Activated naive CD4-positive, alpha-beta T cell treated with anti-CD3 and anti-CD28 coated beads, Interleukin-2, amount 10 ng/mL, durations not matched to agents 7 days and 5 days (primary cell): Measurements from ENCODE around the gene TRIM45.

Source experiments
- CTCF ChIA-PET: fragments of 350-600 bp; sonication (Branson Sonifier 250); formaldehyde crosslinking; loops from one replicate; lab custom pipeline; 2021; ENCODE audit warnings: antibody characterized with exemption; lab: Charles Lee
- DNase-seq: peaks from one replicate; pipeline ENCODE4 v3.0.0-alpha.2; 2020
- H3K27ac Mint-ChIP-seq: one replicate; pipeline ENCODE4 v1.8.0; 2021; ENCODE audit warnings: mild to moderate bottlenecking, moderate library complexity, mixed read lengths
- H3K27me3 Mint-ChIP-seq: one replicate; pipeline ENCODE4 v1.8.0; 2021; ENCODE audit warnings: mild to moderate bottlenecking, mixed read lengths
- H3K36me3 Mint-ChIP-seq: one replicate; pipeline ENCODE4 v1.8.0; 2021; ENCODE audit warnings: mixed read lengths
- H3K4me1 Mint-ChIP-seq: one replicate; pipeline ENCODE4 v1.8.0; 2021; ENCODE audit warnings: mixed read lengths
- H3K4me3 Mint-ChIP-seq: one replicate; pipeline ENCODE4 v1.8.0; 2021; ENCODE audit warnings: mild to moderate bottlenecking, moderate library complexity, mixed read lengths
- H3K9me3 Mint-ChIP-seq: one replicate; pipeline ENCODE4 v1.8.0; 2021; ENCODE audit warnings: mixed read lengths

Gene TRIM45

GRCh38 chr1:117077267-117077666, 44.3 kb downstream of the TRIM45 start:
- Mint-ChIP-seq H3K4me3 (no peak overlapping the region), H3K27ac (peak overlapping the region; percentile 35), H3K9me3 (no peaks in the 10 kb centered on the region), H3K27me3 (no peaks in the 10 kb centered on the region), H3K36me3 (peaks cover 63% of the 10 kb centered on the region), H3K4me1 (no peaks in the 10 kb centered on the region)
- no peak for DNase-seq
- CTCF ChIA-PET, result interaction anchor here (1.0 to 1.4 kb wide), 4 partner anchors 10 to 52 kb away, joined by 3 to 4 read pairs (median 3); no protein-coding TSS in a partner anchor

DNA sequence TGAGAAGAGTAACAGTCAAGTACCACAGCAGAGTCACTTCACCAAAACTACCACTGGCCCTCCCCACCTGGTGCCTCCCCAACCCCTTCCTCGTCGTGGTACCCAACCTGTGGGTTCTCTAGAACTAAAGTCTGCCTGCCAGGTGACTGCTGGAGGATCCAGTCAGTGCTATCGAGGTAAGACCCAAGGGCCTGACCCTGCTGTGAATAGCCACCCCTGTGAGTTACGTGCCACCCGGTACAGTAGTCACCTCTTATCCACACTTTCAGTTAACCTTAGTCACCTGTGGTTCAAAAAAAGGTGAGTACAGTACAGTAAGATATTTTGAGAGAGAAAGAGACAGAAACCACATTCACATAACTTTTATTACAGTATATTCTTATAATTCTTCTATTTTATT, 44.9 kb downstream of the TRIM45 start:
- no peak overlapping the region for H3K27ac Mint-ChIP-seq
- DNase-seq, result no peak
- CTCF ChIA-PET, result interaction anchor here (1.0 to 1.4 kb wide), 4 partner anchors 9 to 52 kb away, joined by 3 to 4 read pairs (median 3); no protein-coding TSS in a partner anchor
- no peaks in the 10 kb centered on the region for H3K4me1 Mint-ChIP-seq
- H3K9me3 Mint-ChIP-seq, result no peaks in the 10 kb centered on the region
- H3K27me3 Mint-ChIP-seq, result no peaks in the 10 kb centered on the region
- peaks cover 65% of the 10 kb centered on the region for H3K36me3 Mint-ChIP-seq
- H3K4me3 Mint-ChIP-seq, result no peak overlapping the region

DNA sequence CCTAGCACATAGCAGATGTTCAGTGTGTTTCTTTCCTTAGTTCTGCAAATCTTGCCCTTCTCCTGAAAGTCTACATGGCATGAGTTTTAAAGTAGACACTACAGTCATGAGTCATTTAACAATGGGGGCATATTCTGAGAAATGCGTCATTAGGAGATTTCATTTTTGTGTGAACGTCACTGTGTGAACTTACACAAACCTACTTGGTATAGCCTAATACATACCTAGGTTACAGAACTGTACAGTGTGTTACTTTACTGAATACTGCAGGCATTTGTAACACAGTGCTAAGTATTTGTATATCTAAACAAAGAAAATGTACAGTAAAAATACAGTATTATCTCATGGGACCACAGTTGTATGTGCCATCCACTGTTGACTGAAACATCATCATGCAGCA, 51.4 kb downstream of the TRIM45 start:
- DNase-seq, result no peak
- H3K9me3 Mint-ChIP-seq, result no peaks in the 10 kb centered on the region
- H3K4me1 Mint-ChIP-seq, result peaks cover 18% of the 10 kb centered on the region
- CTCF ChIA-PET, result interaction anchor here (2.1 to 4.0 kb wide), 3 partner anchors 23 to 496 kb away, joined by 4 to 20 read pairs (median 17); no protein-coding TSS in a partner anchor
- H3K27ac Mint-ChIP-seq, result no peak overlapping the region
- H3K36me3 Mint-ChIP-seq, result peaks cover 41% of the 10 kb centered on the region
- no peak overlapping the region for H3K4me3 Mint-ChIP-seq
- no peaks in the 10 kb centered on the region for H3K27me3 Mint-ChIP-seq

DNA sequence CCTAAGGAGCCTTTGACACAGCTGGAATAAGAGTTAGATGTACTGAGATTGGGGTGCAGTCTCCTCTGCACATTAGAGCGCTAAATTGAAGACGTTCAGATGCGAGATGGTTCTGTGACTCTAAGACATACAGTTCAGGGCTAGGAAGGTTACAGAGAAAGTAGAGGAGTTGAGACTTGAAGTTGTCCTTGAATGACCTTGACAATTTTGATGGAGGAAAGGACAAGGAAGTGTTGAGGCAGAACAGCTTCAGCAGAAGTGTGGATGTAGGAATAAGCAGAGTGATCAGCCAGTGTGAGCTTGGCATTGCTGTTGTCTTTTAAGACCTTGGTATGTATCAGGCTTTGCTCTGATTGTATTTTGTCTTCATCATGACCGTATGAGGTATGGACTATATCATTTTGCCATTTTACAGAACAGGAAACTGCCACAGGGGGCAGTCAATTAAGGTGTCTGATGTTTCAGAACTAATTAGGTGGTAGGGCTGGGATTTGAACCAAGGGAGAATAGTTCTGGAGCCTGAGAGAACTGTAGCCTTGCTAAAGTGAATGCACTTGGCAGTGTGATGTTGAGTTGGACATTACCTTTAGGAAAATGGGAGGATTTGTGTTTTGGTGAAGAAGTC, 52.2 kb downstream of the TRIM45 start:
- Mint-ChIP-seq H3K9me3 (no peaks in the 10 kb centered on the region), H3K4me1 (peaks cover 23% of the 10 kb centered on the region), H3K27me3 (no peaks in the 10 kb centered on the region), H3K4me3 (no peak overlapping the region), H3K27ac (peak overlapping the region; percentile 3), H3K36me3 (peaks cover 34% of the 10 kb centered on the region)
- DNase-seq, result no peak
- CTCF ChIA-PET, result interaction anchor here (0.8 to 4.0 kb wide), 5 partner anchors 9 to 494 kb away, joined by 3 to 20 read pairs (median 6); partner anchors contain the start of gene TTF2

GRCh38 chr1:117068580-117068979, 53.0 kb downstream of the TRIM45 start:
- no peak overlapping the region for H3K27ac Mint-ChIP-seq
- CTCF ChIA-PET, result interaction anchor here (0.8 to 4.0 kb wide), 8 partner anchors 8 to 690 kb away, joined by 3 to 36 read pairs (median 6); partner anchors contain the start of gene TTF2
- DNase-seq, result no peak
- H3K4me3 Mint-ChIP-seq, result no peak overlapping the region
- no peaks in the 10 kb centered on the region for H3K27me3 Mint-ChIP-seq
- H3K4me1 Mint-ChIP-seq, result peaks cover 29% of the 10 kb centered on the region
- H3K36me3 Mint-ChIP-seq, result peaks cover 35% of the 10 kb centered on the region
- H3K9me3 Mint-ChIP-seq, result no peaks in the 10 kb centered on the region

DNA sequence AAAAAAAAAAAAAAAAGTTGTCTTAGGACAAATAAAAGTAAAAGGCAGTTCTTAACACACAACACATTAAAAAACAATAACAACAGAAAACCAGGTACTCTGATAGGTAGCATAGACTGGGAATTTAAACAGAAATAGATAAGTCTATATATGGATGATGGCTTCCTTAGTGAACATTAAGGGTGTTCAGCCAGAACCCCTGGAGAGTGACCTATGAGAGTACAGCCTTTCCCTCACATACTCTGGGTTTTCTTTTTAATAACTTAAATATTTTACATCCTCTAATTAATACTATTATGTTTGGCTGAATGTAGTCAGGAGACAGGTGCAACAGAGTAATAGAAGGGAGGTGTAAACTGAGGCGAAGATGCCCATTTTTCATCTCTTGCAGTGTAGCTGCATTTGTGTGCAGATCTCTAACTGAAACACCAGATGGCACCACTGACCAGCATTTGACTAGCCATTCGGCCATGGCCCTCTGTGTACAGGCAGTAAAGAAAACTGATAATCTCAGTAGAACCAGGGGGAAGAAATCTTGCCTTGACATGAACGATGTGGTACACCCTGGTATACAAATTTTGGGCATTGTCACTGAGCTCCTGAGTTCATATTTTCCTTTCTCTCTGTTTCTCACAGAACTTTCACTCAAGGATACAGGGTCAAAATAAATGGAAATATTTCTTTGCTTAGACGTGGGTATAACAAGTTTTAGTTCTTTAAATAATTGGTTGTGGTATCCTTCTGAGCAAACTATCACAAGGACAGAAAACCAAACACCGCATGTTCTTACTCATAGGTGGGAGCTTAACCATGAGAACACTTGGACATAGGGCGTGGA, 53.8 kb downstream of the TRIM45 start:
- Mint-ChIP-seq H3K27me3 (no peaks in the 10 kb centered on the region), H3K4me1 (peaks cover 36% of the 10 kb centered on the region), H3K36me3 (peaks cover 40% of the 10 kb centered on the region), H3K4me3 (no peak overlapping the region), H3K9me3 (no peaks in the 10 kb centered on the region), H3K27ac (peak overlapping the region; percentile 59)
- peak; percentile 61 for DNase-seq
- CTCF ChIA-PET, result interaction anchor here (0.6 to 4.0 kb wide), 9 partner anchors 10 to 690 kb away, joined by 3 to 36 read pairs (median 4); no protein-coding TSS in a partner anchor

DNA sequence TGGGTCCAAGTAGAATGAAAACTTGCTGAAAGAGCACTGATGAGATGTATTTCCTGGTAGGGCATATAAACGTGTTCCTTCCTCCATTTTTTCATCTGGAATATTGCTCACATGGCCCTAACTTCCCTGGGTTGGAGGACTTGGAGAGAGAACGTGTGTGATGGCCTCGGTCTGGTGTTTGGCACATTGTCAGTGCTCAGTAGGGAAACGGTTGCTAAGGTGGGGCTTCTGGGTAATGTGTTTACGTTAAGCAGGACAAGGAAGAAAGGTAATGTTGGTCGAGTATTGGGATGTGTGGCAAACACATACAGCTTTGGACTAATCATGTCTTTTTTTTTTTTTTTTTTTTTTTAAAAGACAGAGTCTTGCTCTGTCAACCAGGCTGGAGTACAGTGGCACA, 55.2 kb downstream of the TRIM45 start:
- H3K27me3 Mint-ChIP-seq, result no peaks in the 10 kb centered on the region
- no peak overlapping the region for H3K27ac Mint-ChIP-seq
- peaks cover 50% of the 10 kb centered on the region for H3K4me1 Mint-ChIP-seq
- H3K9me3 Mint-ChIP-seq, result no peaks in the 10 kb centered on the region
- peaks cover 44% of the 10 kb centered on the region for H3K36me3 Mint-ChIP-seq
- no peak overlapping the region for H3K4me3 Mint-ChIP-seq
- DNase-seq, result no peak
- CTCF ChIA-PET, result interaction anchor here (0.9 to 4.0 kb wide), 5 partner anchors 27 to 329 kb away, joined by 4 to 36 read pairs (median 6); no protein-coding TSS in a partner anchor

GRCh38 chr1:117061986-117062415, 59.5 kb downstream of the TRIM45 start:
- no peaks in the 10 kb centered on the region for H3K27me3 Mint-ChIP-seq
- no peaks in the 10 kb centered on the region for H3K9me3 Mint-ChIP-seq
- peak overlapping the region; percentile 38 for H3K27ac Mint-ChIP-seq
- DNase-seq, result no peak
- peaks cover 61% of the 10 kb centered on the region for H3K4me1 Mint-ChIP-seq
- H3K4me3 Mint-ChIP-seq, result peak overlapping the region; percentile 8
- H3K36me3 Mint-ChIP-seq, result peaks cover 35% of the 10 kb centered on the region
- CTCF ChIA-PET, result interaction anchor here (0.6 kb wide), 1 partner anchor 37 kb away, joined by 3 read pairs; no protein-coding TSS in a partner anchor
